T-helper 2 cell (primary cell): ENCODE measurements around the gene FANCC.

Experiments used
- DNase-seq, 5 experiments: peaks; one replicate each; pipeline versions ENCODE4 v3.0.0 to v3.0.0-alpha.2; 2012 to 2022

The FANCC gene

GRCh38 chr9:95058795-95059386 is 258.6 kb downstream of the FANCC start:
- no peak for DNase-seq

- no peak for DNase-seq
Observed at GRCh38 chr9:95058121-95058785, 259.3 kb downstream of the FANCC start.

GRCh38 chr9:95057101-95057500 is 260.4 kb downstream of the FANCC start:
- no peak for DNase-seq

- DNase-seq, result no peak
Observed at GRCh38 chr9:95055851-95056551, 261.5 kb downstream of the FANCC start.

- no peak for DNase-seq
Observed at GRCh38 chr9:95055334-95055850, 262.1 kb downstream of the FANCC start.

- no peak for DNase-seq
Observed at GRCh38 chr9:95053611-95054570, 263.6 kb downstream of the FANCC start.

GRCh38 chr9:95049761-95050160 is 267.7 kb downstream of the FANCC start:
- DNase-seq, result no peak
